Adrenal gland (tissue), 5 donors: Measurements from ENCODE around the gene ADGRF4.

ENCODE experiments used
- CTCF ChIP-seq, 6 experiments: fragments of 450-650 bp in 4 of 6; fragments of 200-600 bp in 2 of 6; sonication (generic) in 1 of 6; IDR thresholded peaks; 1 replicate in 5 of 6; 2 replicates in 1 of 6; pipeline versions ENCODE4 v1.5.1 to v1.8.0; 2016 to 2021; ENCODE audit warnings: antibody characterized with exemption in 6 of 6, mild to moderate bottlenecking in 2 of 6, moderate library complexity in 1 of 6
- POLR2A ChIP-seq, 2 donors: fragments of 450-650 bp; IDR thresholded peaks; one replicate each; pipeline ENCODE4 v1.6.1; 2017; ENCODE audit warnings: antibody characterized with exemption in 2 of 2, mild to moderate bottlenecking in 2 of 2, moderate library complexity in 1 of 2
- donor health status: DM: no; HTN: no; CAD: no.

DNA sequence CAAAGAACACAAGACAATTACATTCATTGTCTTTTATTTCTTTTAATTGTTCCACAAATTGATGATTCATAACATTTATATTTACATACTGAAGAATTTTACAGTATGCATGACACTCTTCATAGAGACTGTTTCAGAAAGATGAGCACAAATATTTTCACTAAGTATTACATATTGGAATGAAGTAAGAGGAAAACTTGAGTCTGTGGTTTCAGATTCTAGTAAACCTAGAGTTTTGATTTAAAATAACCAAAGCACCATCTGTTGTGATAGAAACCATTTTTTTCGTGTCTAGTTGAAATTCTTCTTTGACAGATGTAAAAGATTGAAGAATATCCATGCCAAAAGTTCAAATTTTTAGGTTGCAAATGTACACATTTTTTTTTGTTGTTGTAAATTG lies 51.4 kb downstream of the ADGRF4 start:
- TF ChIP-seq CTCF (IDR thresholded peaks at IDR 0.05) (no peak), POLR2A (IDR thresholded peaks at IDR 0.05) (no peak)
